ENCODE results near the gene STOM.

- TF ChIP-seq CTCF (IDR thresholded peaks at IDR 0.05; ENCODE audit: low read depth, low read length), result peak; percentile 83
- TF ChIP-seq EZH2phosphoT487 (IDR thresholded peaks at IDR 0.05; ENCODE audit: low read depth), result no peak
Measured at GRCh38 chr9:121399883-121400607, 30.0 kb upstream of the STOM start.

Measured in OCI-LY3 (cell line).